Upper lobe of right lung (tissue), 1 donor: ENCODE data around the gene HOXB5. TPM values are rescaled to one million over a fixed set of nuclear protein-coding genes. Genes with fewer than 3 reads are reported as not detected.

Experiments
- ATAC-seq: fragments of 200-7000 bp; cut with Tn5 transposase; one replicate; pipeline ENCODE4 v1.9.1; 2020; ENCODE audit warnings: mild to moderate bottlenecking, moderate library complexity
- DNase-seq: peaks from one replicate; pipeline ENCODE4 v3.0.0-alpha.2; 2020
- H3K27ac ChIP-seq: fragments of 200-600 bp; one replicate; pipeline ENCODE4 v1.8.0; 2022
- H3K27me3 ChIP-seq: fragments of 200-600 bp; one replicate; pipeline ENCODE4 v1.8.0; 2022; ENCODE audit warnings: mild to moderate bottlenecking
- H3K36me3 ChIP-seq: fragments of 200-600 bp; one replicate; pipeline ENCODE4 v1.8.0; 2022
- H3K4me1 ChIP-seq: fragments of 200-600 bp; one replicate; pipeline ENCODE4 v1.8.0; 2022
- H3K4me3 ChIP-seq: fragments of 200-600 bp; one replicate; pipeline ENCODE4 v1.8.0; 2022; ENCODE audit warnings: mild to moderate bottlenecking
- H3K9me3 ChIP-seq: fragments of 200-600 bp; one replicate; pipeline ENCODE4 v1.8.0; 2022
- CTCF ChIP-seq: fragments of 200-600 bp; IDR thresholded peaks from one replicate; pipeline ENCODE4 v1.8.0; 2022; ENCODE audit warnings: antibody characterized with exemption
- intact Hi-C: fragments of 100-400 bp; cut with DNase I; formaldehyde crosslinking; loops from one replicate; pipeline ENCODE4 v1.11.0; 2022
- total RNA-seq: library from RNA; stranded (reverse); fragmentation: NEBNext Ultra II Directional; extraction: Animal tissue kit (Norgen Biotek cat#: 25700); gene quantifications from one replicate; pipeline ENCODE4 v1.2.1, GENCODE V29; 2021
- donor health status: DM: no; HTN: yes; CAD: no; lungs with severe emphysema.

The HOXB5 gene
- total RNA-seq, 1 donor from 2014 or later, result 4.4 TPM

- Histone ChIP-seq H3K9me3 (no peaks in the 10 kb centered on the region), H3K4me1 (peaks cover 33% of the 10 kb centered on the region), H3K27me3 (peaks cover 77% of the 10 kb centered on the region), H3K4me3 (no peak overlapping the region), H3K36me3 (no peaks in the 10 kb centered on the region), H3K27ac (no peak overlapping the region)
- TF ChIP-seq CTCF, result no peak
- ATAC-seq, result no peak
- intact Hi-C loops, result no loop called here
- no peak for DNase-seq
Measured at GRCh38 chr17:48583708-48584222, 9.8 kb downstream of the HOXB5 start.

- Histone ChIP-seq H3K27me3 (peaks cover 83% of the 10 kb centered on the region), H3K9me3 (no peaks in the 10 kb centered on the region), H3K4me1 (peaks cover 30% of the 10 kb centered on the region), H3K4me3 (peak overlapping the region; percentile 59), H3K27ac (peak overlapping the region; percentile 93), H3K36me3 (no peaks in the 10 kb centered on the region)
- TF ChIP-seq CTCF, result no peak
- intact Hi-C loops, result no loop called here
- DNase-seq (no peak), ATAC-seq (no peak)
Measured at GRCh38 chr17:48582750-48583069, 10.9 kb downstream of the HOXB5 start.

- H3K36me3 ChIP-seq, result no peaks in the 10 kb centered on the region
- peak overlapping the region; percentile 93 for H3K27ac ChIP-seq
- peak overlapping the region; percentile 59 for H3K4me3 ChIP-seq
- intact Hi-C loops, result no loop called here
- TF ChIP-seq CTCF, result no peak
- ATAC-seq (no peak), DNase-seq (no peak)
- H3K27me3 ChIP-seq, result peaks cover 85% of the 10 kb centered on the region
- peaks cover 8% of the 10 kb centered on the region for H3K4me1 ChIP-seq
- H3K9me3 ChIP-seq, result no peaks in the 10 kb centered on the region
Measured at GRCh38 chr17:48579760-48580554, 13.6 kb downstream of the HOXB5 start.

GRCh38 chr17:48579471-48579759 lies 14.2 kb downstream of the HOXB5 start:
- no peak for ATAC-seq
- peak overlapping the region; percentile 93 for H3K27ac ChIP-seq
- H3K27me3 ChIP-seq, result peaks cover 83% of the 10 kb centered on the region
- no peak for DNase-seq
- H3K4me3 ChIP-seq, result peak overlapping the region; percentile 59
- TF ChIP-seq CTCF, result no peak
- intact Hi-C loops, result no loop called here
- H3K4me1 ChIP-seq, result peaks cover 6% of the 10 kb centered on the region
- no peaks in the 10 kb centered on the region for H3K36me3 ChIP-seq
- no peaks in the 10 kb centered on the region for H3K9me3 ChIP-seq

GRCh38 chr17:48578616-48579470 lies 14.7 kb downstream of the HOXB5 start:
- peak overlapping the region; percentile 59 for H3K4me3 ChIP-seq
- DNase-seq (no peak), ATAC-seq (peak; percentile 15)
- peaks cover 79% of the 10 kb centered on the region for H3K27me3 ChIP-seq
- H3K36me3 ChIP-seq, result no peaks in the 10 kb centered on the region
- H3K9me3 ChIP-seq, result no peaks in the 10 kb centered on the region
- peak overlapping the region; percentile 93 for H3K27ac ChIP-seq
- no peak for TF ChIP-seq CTCF
- peaks cover 6% of the 10 kb centered on the region for H3K4me1 ChIP-seq
- intact Hi-C loops, result no loop called here
